PFSK-1 (cell line): ENCODE results near the gene CARNS1.
A peak's percentile ranks its signal among the peaks of the same experiment; 100 is the strongest.

Experiments
- FOXP2 ChIP-seq: optimal IDR thresholded peaks from 2 replicates; pipeline ENCODE3; 2011; ENCODE audit warnings: borderline replicate concordance, control low read depth, inconsistent platforms; ENCODE audit not compliant: insufficient read depth; ENCODE audit errors: extremely low read length, extremely low read depth
- POLR2AphosphoS5 ChIP-seq: IDR thresholded peaks from 2 replicates; pipeline ENCODE4 v1.6.1; 2012; ENCODE audit warnings: low read depth, mild to moderate bottlenecking, control low read depth, low read length, moderate library complexity
- SIN3A ChIP-seq: IDR thresholded peaks from 2 replicates; pipeline ENCODE4 v1.6.1; 2012; ENCODE audit warnings: mild to moderate bottlenecking, low read length, moderate library complexity, borderline replicate concordance; ENCODE audit not compliant: insufficient read depth
- TAF1 ChIP-seq: IDR thresholded peaks from 2 replicates; pipeline ENCODE4 v1.6.1; 2012; ENCODE audit warnings: low read length, control low read depth, borderline replicate concordance; ENCODE audit not compliant: insufficient read depth
- TF ChIP-seq, protein P1 (sequence below), 2 experiments: IDR thresholded peaks; 2 replicates each; pipeline versions ENCODE4 v1.6.1 to v1.8.0; 2011 to 2012; ENCODE audit warnings: low read depth in 2 of 2, low read length in 2 of 2, control low read depth in 1 of 2, inconsistent platforms in 1 of 2, mild to moderate bottlenecking in 1 of 2, moderate library complexity in 1 of 2; ENCODE audit not compliant: insufficient read depth in 1 of 2

The CARNS1 gene

GRCh38 chr11:67463680-67464410, 48.4 kb downstream of the CARNS1 start:
- TF ChIP-seq FOXP2, result peak; percentile 63
- TF ChIP-seq, protein P1, sequence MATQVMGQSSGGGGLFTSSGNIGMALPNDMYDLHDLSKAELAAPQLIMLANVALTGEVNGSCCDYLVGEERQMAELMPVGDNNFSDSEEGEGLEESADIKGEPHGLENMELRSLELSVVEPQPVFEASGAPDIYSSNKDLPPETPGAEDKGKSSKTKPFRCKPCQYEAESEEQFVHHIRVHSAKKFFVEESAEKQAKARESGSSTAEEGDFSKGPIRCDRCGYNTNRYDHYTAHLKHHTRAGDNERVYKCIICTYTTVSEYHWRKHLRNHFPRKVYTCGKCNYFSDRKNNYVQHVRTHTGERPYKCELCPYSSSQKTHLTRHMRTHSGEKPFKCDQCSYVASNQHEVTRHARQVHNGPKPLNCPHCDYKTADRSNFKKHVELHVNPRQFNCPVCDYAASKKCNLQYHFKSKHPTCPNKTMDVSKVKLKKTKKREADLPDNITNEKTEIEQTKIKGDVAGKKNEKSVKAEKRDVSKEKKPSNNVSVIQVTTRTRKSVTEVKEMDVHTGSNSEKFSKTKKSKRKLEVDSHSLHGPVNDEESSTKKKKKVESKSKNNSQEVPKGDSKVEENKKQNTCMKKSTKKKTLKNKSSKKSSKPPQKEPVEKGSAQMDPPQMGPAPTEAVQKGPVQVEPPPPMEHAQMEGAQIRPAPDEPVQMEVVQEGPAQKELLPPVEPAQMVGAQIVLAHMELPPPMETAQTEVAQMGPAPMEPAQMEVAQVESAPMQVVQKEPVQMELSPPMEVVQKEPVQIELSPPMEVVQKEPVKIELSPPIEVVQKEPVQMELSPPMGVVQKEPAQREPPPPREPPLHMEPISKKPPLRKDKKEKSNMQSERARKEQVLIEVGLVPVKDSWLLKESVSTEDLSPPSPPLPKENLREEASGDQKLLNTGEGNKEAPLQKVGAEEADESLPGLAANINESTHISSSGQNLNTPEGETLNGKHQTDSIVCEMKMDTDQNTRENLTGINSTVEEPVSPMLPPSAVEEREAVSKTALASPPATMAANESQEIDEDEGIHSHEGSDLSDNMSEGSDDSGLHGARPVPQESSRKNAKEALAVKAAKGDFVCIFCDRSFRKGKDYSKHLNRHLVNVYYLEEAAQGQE (IDR thresholded peaks at IDR 0.05; ENCODE audit: insufficient read depth in 1 of 2, low read depth in 2 of 2, low read length in 2 of 2), result no peak

- TF ChIP-seq POLR2AphosphoS5 (peak; percentile 78), SIN3A (no peak), TAF1 (0 out of 2 replicates have a peak, but pooled peaks have one; percentile 36), FOXP2 (no peak)
- TF ChIP-seq, protein P1 (IDR thresholded peaks at IDR 0.05; ENCODE audit: insufficient read depth in 1 of 2, low read depth in 2 of 2, low read length in 2 of 2), result no peak
Measured at GRCh38 chr11:67464411-67465188, 49.1 kb downstream of the CARNS1 start.

GRCh38 chr11:67465189-67465510, 49.7 kb downstream of the CARNS1 start:
- TF ChIP-seq POLR2AphosphoS5, result no peak
- no peak for TF ChIP-seq FOXP2
- no peak for TF ChIP-seq SIN3A
- TF ChIP-seq TAF1, result no peak

DNA sequence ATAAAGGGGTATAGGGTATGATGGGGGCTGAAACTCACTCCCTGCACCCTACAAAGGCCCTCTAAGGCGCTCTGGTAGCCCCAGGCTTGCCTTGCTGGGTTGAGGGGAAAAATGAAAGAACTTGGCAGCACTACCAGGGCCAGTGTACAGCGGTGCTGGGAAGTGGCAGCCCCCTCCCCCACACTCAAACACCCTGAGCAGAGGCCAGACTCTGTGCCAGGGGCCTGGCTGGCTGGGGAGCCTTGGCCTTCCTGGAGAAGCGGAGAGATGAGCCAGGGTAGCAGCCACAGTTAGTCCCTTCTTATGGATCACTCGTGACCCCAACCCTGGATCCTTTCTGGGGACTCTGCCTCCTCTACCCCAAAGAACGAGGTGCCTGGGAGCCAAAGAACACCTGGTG, 50.9 kb downstream of the CARNS1 start:
- TF ChIP-seq SIN3A (no peak), POLR2AphosphoS5 (no peak)
- TF ChIP-seq, protein P1 (IDR thresholded peaks at IDR 0.05; ENCODE audit: insufficient read depth in 1 of 2, low read depth in 2 of 2, low read length in 2 of 2), result no peak

DNA sequence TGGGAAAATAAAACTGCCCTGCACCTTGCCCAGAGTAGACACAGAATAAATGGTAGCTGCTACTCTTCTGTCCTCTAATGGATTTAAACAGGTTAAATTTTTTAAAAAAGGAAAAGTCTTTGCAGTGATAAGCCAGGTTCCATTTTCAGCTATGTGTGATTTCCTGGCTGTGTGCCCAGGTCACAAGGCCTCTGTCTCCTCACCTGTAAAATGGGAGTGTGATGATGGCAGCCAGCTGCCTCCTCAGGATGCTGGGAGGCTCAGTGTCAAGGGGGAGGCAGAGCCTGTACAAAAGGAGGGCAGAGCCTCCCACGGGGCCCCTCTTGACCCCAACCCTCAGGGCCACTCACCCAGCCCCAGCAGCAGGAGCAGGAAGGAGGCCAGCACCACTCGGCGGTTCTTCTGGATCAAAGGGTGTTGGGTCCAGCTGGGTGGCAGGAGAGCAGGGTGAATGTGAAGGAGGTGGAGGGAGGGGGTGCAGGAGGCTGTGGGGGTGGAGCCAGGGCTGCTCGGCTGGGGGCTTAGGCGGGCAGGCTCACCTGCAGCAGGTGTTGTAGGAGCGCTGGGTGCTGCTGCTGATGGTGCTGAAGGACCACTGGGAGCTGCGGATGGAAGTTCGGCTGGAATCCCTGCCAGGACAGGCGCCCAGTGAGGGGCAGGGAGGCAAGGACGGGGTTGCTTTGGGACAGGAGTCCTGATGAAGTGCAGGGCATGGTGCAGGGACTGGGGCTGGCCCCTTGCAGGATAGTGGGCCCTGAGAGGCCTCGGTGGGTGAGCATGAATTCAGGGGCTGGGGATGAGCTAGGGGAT, 51.7 kb downstream of the CARNS1 start:
- TF ChIP-seq SIN3A (no peak), FOXP2 (no peak), TAF1 (no peak), POLR2AphosphoS5 (no peak)
- TF ChIP-seq, protein P1 (IDR thresholded peaks at IDR 0.05; ENCODE audit: insufficient read depth in 1 of 2, low read depth in 2 of 2, low read length in 2 of 2), result no peak
